WERI-Rb-1 (cell line): Measurements from ENCODE around the gene DOLPP1.

Source experiments
- DNase-seq: peaks from one replicate; pipeline ENCODE4 v3.0.0-alpha.2; 2020
- H3K27ac ChIP-seq: fragments of 250-450 bp; sonication (Bioruptor Pico); 2 replicates; pipeline ENCODE4 v1.5.1; 2020; ENCODE audit warnings: mild to moderate bottlenecking, moderate library complexity
- H3K27me3 ChIP-seq: fragments of 250-450 bp; sonication (Bioruptor Pico); 2 replicates; pipeline ENCODE4 v1.5.1; 2021; ENCODE audit warnings: mild to moderate bottlenecking, low read depth, moderate library complexity; ENCODE audit not compliant: insufficient read depth, severe bottlenecking
- H3K36me3 ChIP-seq: fragments of 250-450 bp; sonication (Bioruptor Pico); 2 replicates; pipeline ENCODE4 v1.5.1; 2020; ENCODE audit warnings: mild to moderate bottlenecking, moderate library complexity
- H3K4me3 ChIP-seq: 2 replicates; pipeline ENCODE4 v1.5.1; 2011; ENCODE audit warnings: low read depth, mild to moderate bottlenecking, control low read depth, low read length
- H3K9me3 ChIP-seq: fragments of 250-450 bp; sonication (Bioruptor Pico); 2 replicates; pipeline ENCODE4 v1.5.1; 2021; ENCODE audit warnings: mild to moderate bottlenecking, moderate library complexity; ENCODE audit not compliant: severe bottlenecking
- TF ChIP-seq, protein P1 (sequence below): IDR thresholded peaks from 2 replicates; pipeline ENCODE4 v1.5.1; 2011; ENCODE audit warnings: low read depth, mild to moderate bottlenecking, control low read depth, inconsistent platforms, low read length

The DOLPP1 gene

DNA sequence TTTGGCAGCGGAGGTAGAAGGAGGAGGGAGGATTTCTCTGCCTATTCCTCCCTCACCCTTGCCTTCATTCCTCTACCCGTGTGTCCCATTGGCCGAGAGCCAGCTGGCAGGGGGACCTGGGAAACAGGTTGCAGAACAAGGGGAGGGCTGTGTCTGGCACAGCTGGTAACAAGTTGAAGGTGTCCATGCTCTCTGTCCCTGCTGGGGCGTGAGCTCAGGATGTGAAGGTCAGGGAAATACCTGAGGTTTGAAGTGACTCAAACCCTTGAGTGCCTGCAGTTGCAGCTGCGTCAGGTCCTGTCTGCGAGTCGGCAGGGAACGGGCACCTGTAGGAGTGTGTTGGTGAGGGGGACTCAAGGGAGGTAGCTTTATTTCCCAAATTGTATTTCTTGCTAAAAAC, 28.3 kb upstream of the DOLPP1 start:
- Histone ChIP-seq H3K4me3 (no peak overlapping the region), H3K36me3 (peaks cover 50% of the 10 kb centered on the region), H3K27me3 (no peaks in the 10 kb centered on the region), H3K9me3 (no peaks in the 10 kb centered on the region), H3K27ac (no peak overlapping the region)
- no peak for DNase-seq
- TF ChIP-seq, protein P1, sequence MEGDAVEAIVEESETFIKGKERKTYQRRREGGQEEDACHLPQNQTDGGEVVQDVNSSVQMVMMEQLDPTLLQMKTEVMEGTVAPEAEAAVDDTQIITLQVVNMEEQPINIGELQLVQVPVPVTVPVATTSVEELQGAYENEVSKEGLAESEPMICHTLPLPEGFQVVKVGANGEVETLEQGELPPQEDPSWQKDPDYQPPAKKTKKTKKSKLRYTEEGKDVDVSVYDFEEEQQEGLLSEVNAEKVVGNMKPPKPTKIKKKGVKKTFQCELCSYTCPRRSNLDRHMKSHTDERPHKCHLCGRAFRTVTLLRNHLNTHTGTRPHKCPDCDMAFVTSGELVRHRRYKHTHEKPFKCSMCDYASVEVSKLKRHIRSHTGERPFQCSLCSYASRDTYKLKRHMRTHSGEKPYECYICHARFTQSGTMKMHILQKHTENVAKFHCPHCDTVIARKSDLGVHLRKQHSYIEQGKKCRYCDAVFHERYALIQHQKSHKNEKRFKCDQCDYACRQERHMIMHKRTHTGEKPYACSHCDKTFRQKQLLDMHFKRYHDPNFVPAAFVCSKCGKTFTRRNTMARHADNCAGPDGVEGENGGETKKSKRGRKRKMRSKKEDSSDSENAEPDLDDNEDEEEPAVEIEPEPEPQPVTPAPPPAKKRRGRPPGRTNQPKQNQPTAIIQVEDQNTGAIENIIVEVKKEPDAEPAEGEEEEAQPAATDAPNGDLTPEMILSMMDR, result no peak

DNA sequence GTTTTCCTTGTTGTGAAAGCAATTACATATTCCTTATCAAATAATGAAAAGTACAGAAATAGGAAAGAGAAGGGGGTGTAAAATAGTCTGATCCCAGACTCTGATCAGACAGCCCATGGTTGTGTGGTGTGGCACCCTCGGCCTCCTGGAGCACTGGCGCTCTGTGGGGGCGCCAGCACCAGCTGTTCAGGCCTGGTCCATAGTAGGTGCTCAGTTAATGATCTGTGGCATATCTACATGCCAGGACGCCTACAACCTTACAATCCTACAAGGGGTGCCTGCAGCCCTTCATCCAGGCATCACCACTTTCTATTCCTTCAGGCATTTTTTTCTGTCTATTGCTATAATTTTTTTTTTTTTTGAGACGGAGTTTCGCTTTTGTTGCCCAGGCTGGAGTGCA, 27.9 kb upstream of the DOLPP1 start:
- DNase-seq, result no peak
- Histone ChIP-seq H3K27ac (no peak overlapping the region), H3K36me3 (peaks cover 50% of the 10 kb centered on the region), H3K4me3 (no peak overlapping the region), H3K9me3 (no peaks in the 10 kb centered on the region), H3K27me3 (no peaks in the 10 kb centered on the region)
- TF ChIP-seq, protein P1, result no peak

DNA sequence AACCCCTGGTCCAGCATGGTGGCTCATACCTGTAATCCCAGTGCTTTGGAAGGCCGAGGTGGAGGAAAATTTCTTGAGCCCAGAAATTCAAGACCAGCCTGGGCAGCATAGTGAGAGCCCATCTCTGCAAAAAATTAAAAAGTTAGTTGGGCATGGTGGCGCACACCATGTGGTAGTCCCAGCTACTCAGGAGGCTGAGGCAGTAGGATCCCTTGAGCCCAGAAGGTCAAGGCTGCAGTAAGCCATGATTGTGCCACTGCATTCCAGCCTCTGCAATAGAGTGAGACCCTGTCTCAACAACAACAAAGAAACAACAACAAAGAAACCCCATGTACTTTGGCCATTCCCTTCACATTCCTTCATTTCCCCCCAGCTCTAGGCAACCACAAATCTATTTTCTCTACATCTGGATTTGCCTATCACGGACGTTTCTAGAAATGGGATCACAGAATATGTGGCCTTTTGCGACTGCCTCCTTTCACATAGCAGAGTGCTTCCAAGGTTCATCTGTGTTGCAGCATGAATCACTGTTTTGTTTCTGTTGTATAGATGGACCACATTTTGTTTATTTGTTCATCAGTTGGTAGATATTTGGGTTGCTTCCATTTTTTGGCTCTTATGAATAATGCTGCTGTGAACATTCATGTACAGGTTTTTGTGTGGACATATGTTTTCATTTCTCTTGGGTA, 26.6 kb upstream of the DOLPP1 start:
- DNase-seq, result no peak
- TF ChIP-seq, protein P1, result no peak
- Histone ChIP-seq H3K27me3 (no peaks in the 10 kb centered on the region), H3K9me3 (no peaks in the 10 kb centered on the region), H3K27ac (no peak overlapping the region), H3K36me3 (peaks cover 50% of the 10 kb centered on the region), H3K4me3 (no peak overlapping the region)

DNA sequence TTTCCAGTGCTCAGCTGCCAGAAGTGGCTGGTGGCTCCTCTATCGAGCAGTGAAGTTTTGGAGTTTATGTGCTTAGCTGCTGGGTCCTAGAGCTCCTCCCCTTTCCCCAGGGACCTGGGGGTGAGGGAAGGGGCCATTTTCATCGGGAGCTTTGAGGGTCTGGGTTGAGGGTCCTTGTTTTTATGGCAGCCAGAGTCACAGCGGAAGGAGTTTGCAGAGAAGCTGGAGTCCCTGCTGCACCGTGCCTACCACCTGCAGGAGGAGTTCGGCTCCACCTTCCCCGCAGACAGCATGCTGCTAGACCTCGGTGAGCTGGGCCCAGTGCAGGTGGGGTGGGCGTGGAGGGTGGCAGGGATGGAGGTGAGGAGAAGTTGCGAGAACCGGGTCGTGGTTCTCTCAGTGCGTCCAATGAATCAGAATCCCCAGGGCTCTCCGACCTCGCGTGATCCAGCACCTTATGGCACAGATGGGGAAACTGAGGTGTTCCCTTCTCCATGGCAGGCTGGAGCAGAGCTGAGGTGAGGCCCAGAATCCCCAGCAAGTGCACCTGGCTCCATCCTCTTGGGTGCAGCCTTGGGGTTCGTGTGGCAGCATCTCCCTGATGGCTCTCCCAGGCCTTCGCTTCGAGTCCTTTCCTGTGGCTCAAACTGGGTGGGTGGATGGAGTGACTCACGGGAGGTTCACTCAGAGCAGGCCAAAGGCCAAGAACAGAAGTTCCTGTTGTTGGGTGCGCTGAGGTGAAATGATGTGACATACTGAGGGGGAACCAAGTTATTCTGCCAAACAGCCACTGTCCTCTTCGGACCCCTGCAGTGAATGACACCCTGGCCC, 21.7 kb upstream of the DOLPP1 start:
- no peak for DNase-seq
- no peak overlapping the region for H3K4me3 ChIP-seq
- H3K27ac ChIP-seq, result no peak overlapping the region
- H3K27me3 ChIP-seq, result no peaks in the 10 kb centered on the region
- peaks cover 33% of the 10 kb centered on the region for H3K36me3 ChIP-seq
- H3K9me3 ChIP-seq, result no peaks in the 10 kb centered on the region
- TF ChIP-seq, protein P1, result no peak

DNA sequence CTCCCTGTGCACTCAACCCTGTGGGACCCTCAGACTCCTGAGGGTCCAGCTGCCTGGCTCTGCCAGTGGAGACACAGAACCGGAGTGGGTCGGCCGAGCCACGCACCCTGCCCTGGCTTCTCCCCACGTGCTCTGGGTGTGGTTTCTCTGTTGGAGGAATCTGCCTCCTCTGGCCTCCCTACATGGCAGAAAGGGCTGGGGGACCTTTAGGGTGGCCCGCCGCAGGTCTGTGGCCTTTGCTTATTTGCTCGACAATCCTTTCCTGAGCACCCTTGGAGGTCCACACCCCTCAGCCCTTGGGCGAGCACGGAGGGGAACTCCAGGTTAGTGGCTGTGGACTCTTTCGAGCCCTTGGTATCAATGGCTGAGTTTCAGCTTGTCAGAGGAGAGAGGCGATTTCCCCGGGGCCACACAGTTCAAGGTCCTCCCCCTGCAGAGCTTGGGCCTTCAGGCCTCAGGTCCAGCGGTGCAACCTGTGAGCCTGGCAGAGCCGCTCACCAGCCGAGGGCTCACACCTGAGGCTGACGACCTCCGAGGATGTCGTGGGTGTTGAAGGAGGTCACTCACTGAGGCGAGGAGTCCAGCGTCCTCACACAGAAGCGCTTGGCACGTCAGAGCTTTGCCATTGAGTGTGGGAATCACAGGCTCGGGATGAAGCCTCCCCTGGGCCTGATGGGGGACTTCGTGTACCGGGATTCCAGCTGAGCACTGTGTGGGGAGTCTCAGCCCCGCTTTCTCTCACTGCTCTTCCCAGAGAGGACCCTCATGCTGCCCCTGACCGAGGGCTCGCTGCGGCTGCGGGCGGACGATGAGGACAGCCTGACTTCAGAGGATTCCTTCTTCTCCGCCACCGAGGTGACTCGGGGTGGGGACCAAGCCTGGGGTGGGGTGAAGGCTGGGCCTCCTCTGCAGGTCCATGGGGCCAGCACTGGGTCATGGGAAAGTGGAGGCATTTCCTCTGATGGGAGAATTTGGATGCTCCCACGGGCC, 20.8 kb upstream of the DOLPP1 start:
- TF ChIP-seq, protein P1, result no peak
- H3K36me3 ChIP-seq, result peaks cover 40% of the 10 kb centered on the region

More for the DNA sequence above, 20.8 kb upstream of the DOLPP1 start:
- Histone ChIP-seq H3K27me3 (no peaks in the 10 kb centered on the region), H3K27ac (no peak overlapping the region), H3K4me3 (no peak overlapping the region), H3K9me3 (no peaks in the 10 kb centered on the region)
- no peak for DNase-seq
